Liver (tissue), 9 donors: Measurements from ENCODE around the gene SPAG17. TPM values are rescaled to one million over a fixed set of nuclear protein-coding genes. Genes with fewer than 3 reads are reported as not detected.

ENCODE experiments used
- DNase-seq: peaks from one replicate; pipeline ENCODE4 v3.0.0-alpha.2; 2017; ENCODE audit warnings: low spot score
- H3K27ac ChIP-seq, 2 donors: one replicate each; pipeline ENCODE4 v1.7.0; 2013; ENCODE audit warnings: inconsistent platforms in 2 of 2, low read length in 2 of 2, control low read depth in 1 of 2, low read depth in 1 of 2, mild to moderate bottlenecking in 1 of 2
- H3K27me3 ChIP-seq, 4 donors: one replicate each; pipeline versions ENCODE4 v1.6.1 to v1.7.0; 2013; ENCODE audit warnings: low read length in 3 of 4, inconsistent platforms in 1 of 4, mild to moderate bottlenecking in 1 of 4, moderate library complexity in 1 of 4; ENCODE audit not compliant: control insufficient read depth in 4 of 4, insufficient read depth in 4 of 4
- H3K36me3 ChIP-seq, 4 donors: one replicate each; pipeline versions ENCODE4 v1.6.1 to v1.7.0; 2013; ENCODE audit warnings: low read length in 3 of 4, mild to moderate bottlenecking in 3 of 4, low read depth in 1 of 4, moderate library complexity in 1 of 4; ENCODE audit not compliant: control insufficient read depth in 4 of 4, insufficient read depth in 3 of 4
- H3K4me1 ChIP-seq, 4 donors: one replicate each; pipeline versions ENCODE4 v1.6.1 to v1.7.0; 2013; ENCODE audit warnings: low read length in 3 of 4, mild to moderate bottlenecking in 3 of 4, moderate library complexity in 1 of 4; ENCODE audit not compliant: control insufficient read depth in 4 of 4, insufficient read depth in 4 of 4
- H3K4me3 ChIP-seq, 3 donors: one replicate each; pipeline versions ENCODE4 v1.6.1 to v1.7.0; 2013; ENCODE audit warnings: low read length in 3 of 3, control low read depth in 1 of 3, low read depth in 1 of 3, mild to moderate bottlenecking in 1 of 3
- H3K9ac ChIP-seq, 2 donors: one replicate each; pipeline ENCODE4 v1.7.0; 2013; ENCODE audit warnings: low read length in 2 of 2, mild to moderate bottlenecking in 2 of 2, moderate library complexity in 2 of 2, control low read depth in 1 of 2, low read depth in 1 of 2
- H3K9me3 ChIP-seq, 4 donors: one replicate each; pipeline versions ENCODE4 v1.6.1 to v1.7.0; 2013; ENCODE audit warnings: low read length in 3 of 4; ENCODE audit not compliant: control insufficient read depth in 4 of 4
- ATF3 ChIP-seq: IDR thresholded peaks from 2 replicates; pipeline ENCODE4 v1.6.1; 2016; ENCODE audit warnings: antibody characterized with exemption
- EGR1 ChIP-seq, 2 donors: IDR thresholded peaks; 2 replicates each; pipeline ENCODE4 v1.6.1; 2016 to 2018; ENCODE audit warnings: antibody characterized with exemption in 2 of 2, low read depth in 2 of 2
- FOXA1 ChIP-seq: IDR thresholded peaks from 2 replicates; pipeline ENCODE4 v1.6.1; 2016; ENCODE audit warnings: antibody characterized with exemption
- HNF4A ChIP-seq, 2 donors: conservative IDR thresholded peaks; 2 replicates each; pipeline ENCODE4 v1.6.1; 2016; ENCODE audit warnings: antibody characterized with exemption in 2 of 2, mild to moderate bottlenecking in 2 of 2
- HNF4G ChIP-seq: IDR thresholded peaks from 2 replicates; pipeline ENCODE4 v1.6.1; 2016; ENCODE audit warnings: antibody characterized with exemption
- JUND ChIP-seq, 2 donors: IDR thresholded peaks; 2 replicates each; pipeline ENCODE4 v1.6.1; 2016; ENCODE audit warnings: antibody characterized with exemption in 2 of 2
- NR2F2 ChIP-seq: IDR thresholded peaks from 2 replicates; pipeline ENCODE4 v1.6.1; 2016; ENCODE audit warnings: antibody characterized with exemption
- RAD21 ChIP-seq, 2 donors: IDR thresholded peaks; 2 replicates each; pipeline ENCODE4 v1.6.1; 2016; ENCODE audit warnings: antibody characterized with exemption in 2 of 2, mild to moderate bottlenecking in 2 of 2
- RXRA ChIP-seq, 2 donors: IDR thresholded peaks; 2 replicates each; pipeline ENCODE4 v1.6.1; 2017 to 2018; ENCODE audit warnings: antibody characterized with exemption in 2 of 2, mild to moderate bottlenecking in 1 of 2
- TAF1 ChIP-seq: conservative IDR thresholded peaks from 2 replicates; pipeline ENCODE4 v1.6.1; 2016; ENCODE audit warnings: antibody characterized with exemption, mild to moderate bottlenecking
- YY1 ChIP-seq: IDR thresholded peaks from 2 replicates; pipeline ENCODE4 v1.6.1; 2016; ENCODE audit warnings: antibody characterized with exemption, mild to moderate bottlenecking
- WGBS: extraction: QIAGEN DNeasy Blood & Tissue Kit; methylation state at CpG from one replicate; pipeline ENCODE4 v1.1.7; 2013; 5-methylcytosine and 5-hydroxymethylcytosine counted together
- polyA plus RNA-seq, 2 donors: library from polyadenylated mRNA; stranded (reverse) in 1 of 2; unstranded in 1 of 2; fragments of 200-250 nt in 1 of 2; fragments of >200 nt in 1 of 2; fragmentation: Nextera tagmentation in 1 of 2; extraction: Ambion mirVana in 1 of 2; gene quantifications; one replicate each; pipeline versions ENCODE4 v1.2.1 to v1.2.3, GENCODE V29; 2013 to 2015
- total RNA-seq, 2 donors: library from RNA; depleted of rRNA; stranded (reverse); fragments of >200 nt; gene quantifications; one replicate each; pipeline ENCODE4 v1.2.3, GENCODE V29; 2014
- TF ChIP-seq, protein P1 (sequence below): fragments of 150-350 bp; IDR thresholded peaks from 2 replicates; pipeline ENCODE4 v1.5.1; 2017; ENCODE audit warnings: improper control_type of control experiment, low read depth, low read length; ENCODE audit not compliant: missing input control
- TF ChIP-seq, protein P2 (sequence below): IDR thresholded peaks from 2 replicates; pipeline ENCODE4 v1.6.1; 2016; ENCODE audit warnings: antibody characterized with exemption
- TF ChIP-seq, protein P3 (sequence below): IDR thresholded peaks from 2 replicates; pipeline ENCODE4 v1.6.1; 2016; ENCODE audit warnings: antibody characterized with exemption, mild to moderate bottlenecking
- donor health status: healthy.
- donor health status: healthy.
- donor health status: healthy.
- donor health status: healthy.
- donor health status: healthy.

Gene SPAG17
- total and polyA plus RNA-seq, 4 donors: 0.17 to 0.75 TPM; not detected in 2

GRCh38 chr1:117967477-117967876 is 217.6 kb downstream of the SPAG17 start:
- Histone ChIP-seq H3K4me1 (no peaks in the 10 kb centered on the region), H3K9ac (no peak overlapping the region), H3K4me3 (no peak overlapping the region), H3K27me3 (no peaks in the 10 kb centered on the region), H3K27ac (no peak overlapping the region), H3K36me3 (peaks cover 0 to 5% (median 2%) of the 10 kb centered on the region in 4 donors), H3K9me3 (no peaks in the 10 kb centered on the region)
- WGBS: 71% methylated on average over 4 of the region's 4 CpGs
- no peak for DNase-seq
- no peak for TF ChIP-seq HNF4G

DNA sequence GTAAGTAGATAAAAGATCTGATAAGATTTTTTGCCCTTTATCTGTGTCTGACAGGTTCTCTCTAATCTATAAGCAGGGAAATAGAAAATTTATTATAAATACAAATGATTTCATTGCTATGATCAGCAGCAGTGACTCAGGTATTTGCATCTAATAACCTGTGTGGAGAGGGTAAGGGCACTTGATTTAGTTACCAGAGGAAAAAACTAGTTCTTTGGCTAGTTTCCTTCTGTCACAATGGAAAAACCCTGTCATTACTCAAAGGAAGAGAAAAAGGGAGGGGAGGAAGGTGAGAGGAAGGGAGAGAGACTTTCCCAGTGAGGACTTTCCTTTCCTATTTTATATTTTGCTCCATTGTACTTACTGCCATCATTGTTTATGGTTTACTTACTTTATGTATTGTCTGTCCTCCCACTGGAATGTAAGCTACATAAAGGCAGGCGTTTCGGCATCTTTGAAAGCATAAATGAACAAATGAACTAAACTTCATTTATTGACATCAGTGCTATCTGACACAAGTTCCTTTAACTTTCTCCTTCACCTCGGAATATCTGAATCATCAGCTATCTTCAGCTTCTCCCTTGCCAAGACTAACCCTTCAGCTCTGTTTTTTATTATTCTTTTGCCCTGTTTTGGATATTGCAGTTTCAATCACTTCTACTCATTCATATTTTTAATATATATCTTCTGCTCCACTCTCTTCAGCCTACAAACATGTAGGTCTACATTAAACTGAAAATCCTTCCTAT is 220.6 kb downstream of the SPAG17 start:
- H3K9ac ChIP-seq: no peak overlapping the region
- H3K4me3 ChIP-seq: no peak overlapping the region
- no peak for DNase-seq
- no peaks in the 10 kb centered on the region for H3K9me3 ChIP-seq
- no peak for TF ChIP-seq YY1
- TF ChIP-seq JUND (IDR thresholded peaks at IDR 0.05): no peak
- TF ChIP-seq, protein P1, sequence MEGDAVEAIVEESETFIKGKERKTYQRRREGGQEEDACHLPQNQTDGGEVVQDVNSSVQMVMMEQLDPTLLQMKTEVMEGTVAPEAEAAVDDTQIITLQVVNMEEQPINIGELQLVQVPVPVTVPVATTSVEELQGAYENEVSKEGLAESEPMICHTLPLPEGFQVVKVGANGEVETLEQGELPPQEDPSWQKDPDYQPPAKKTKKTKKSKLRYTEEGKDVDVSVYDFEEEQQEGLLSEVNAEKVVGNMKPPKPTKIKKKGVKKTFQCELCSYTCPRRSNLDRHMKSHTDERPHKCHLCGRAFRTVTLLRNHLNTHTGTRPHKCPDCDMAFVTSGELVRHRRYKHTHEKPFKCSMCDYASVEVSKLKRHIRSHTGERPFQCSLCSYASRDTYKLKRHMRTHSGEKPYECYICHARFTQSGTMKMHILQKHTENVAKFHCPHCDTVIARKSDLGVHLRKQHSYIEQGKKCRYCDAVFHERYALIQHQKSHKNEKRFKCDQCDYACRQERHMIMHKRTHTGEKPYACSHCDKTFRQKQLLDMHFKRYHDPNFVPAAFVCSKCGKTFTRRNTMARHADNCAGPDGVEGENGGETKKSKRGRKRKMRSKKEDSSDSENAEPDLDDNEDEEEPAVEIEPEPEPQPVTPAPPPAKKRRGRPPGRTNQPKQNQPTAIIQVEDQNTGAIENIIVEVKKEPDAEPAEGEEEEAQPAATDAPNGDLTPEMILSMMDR: no peak
- no peak for TF ChIP-seq HNF4A (conservative IDR thresholded peaks at IDR 0.05)
- TF ChIP-seq FOXA1: no peak
- TF ChIP-seq NR2F2: no peak
- TF ChIP-seq, protein P2, sequence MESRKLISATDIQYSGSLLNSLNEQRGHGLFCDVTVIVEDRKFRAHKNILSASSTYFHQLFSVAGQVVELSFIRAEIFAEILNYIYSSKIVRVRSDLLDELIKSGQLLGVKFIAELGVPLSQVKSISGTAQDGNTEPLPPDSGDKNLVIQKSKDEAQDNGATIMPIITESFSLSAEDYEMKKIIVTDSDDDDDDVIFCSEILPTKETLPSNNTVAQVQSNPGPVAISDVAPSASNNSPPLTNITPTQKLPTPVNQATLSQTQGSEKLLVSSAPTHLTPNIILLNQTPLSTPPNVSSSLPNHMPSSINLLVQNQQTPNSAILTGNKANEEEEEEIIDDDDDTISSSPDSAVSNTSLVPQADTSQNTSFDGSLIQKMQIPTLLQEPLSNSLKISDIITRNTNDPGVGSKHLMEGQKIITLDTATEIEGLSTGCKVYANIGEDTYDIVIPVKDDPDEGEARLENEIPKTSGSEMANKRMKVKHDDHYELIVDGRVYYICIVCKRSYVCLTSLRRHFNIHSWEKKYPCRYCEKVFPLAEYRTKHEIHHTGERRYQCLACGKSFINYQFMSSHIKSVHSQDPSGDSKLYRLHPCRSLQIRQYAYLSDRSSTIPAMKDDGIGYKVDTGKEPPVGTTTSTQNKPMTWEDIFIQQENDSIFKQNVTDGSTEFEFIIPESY: no peak
- WGBS: 94% methylated on average over 3 of the region's 3 CpGs
- H3K4me1 ChIP-seq: no peaks in the 10 kb centered on the region
- H3K27me3 ChIP-seq: no peaks in the 10 kb centered on the region
- peaks cover 0 to 27% (median 8%) of the 10 kb centered on the region in 4 donors for H3K36me3 ChIP-seq
- H3K27ac ChIP-seq: no peak overlapping the region

DNA sequence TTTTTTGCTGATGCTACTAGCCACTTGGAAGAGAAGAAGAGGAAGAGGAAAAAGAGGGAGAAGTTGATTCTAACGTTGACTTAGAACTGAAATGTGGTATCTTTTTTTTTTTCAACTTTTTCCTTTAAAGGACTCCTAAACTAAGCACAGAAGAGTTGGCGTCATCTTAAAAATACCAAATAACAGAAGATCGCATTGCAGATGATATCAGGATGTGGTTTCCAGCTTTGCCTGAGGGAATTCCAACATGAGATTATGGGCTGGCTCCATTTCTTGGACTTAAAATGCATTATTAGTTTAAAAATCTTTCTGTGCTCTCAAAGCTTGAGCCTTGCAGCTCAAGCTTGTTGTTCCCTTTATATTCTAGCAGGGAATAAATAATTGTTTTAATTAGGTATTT is 225.7 kb downstream of the SPAG17 start:
- Histone ChIP-seq H3K9ac (no peak overlapping the region), H3K4me3 (no peak overlapping the region), H3K27me3 (no peaks in the 10 kb centered on the region), H3K9me3 (no peaks in the 10 kb centered on the region), H3K4me1 (no peaks in the 10 kb centered on the region), H3K36me3 (peaks cover 0 to 68% (median 37%) of the 10 kb centered on the region in 4 donors), H3K27ac (no peak overlapping the region)
- WGBS: 89% methylated on average over 3 of the region's 3 CpGs
- no peak for DNase-seq
- TF ChIP-seq, protein P1: no peak
- no peak for TF ChIP-seq NR2F2
- TF ChIP-seq JUND (IDR thresholded peaks at IDR 0.05): no peak
- no peak for TF ChIP-seq EGR1 (IDR thresholded peaks at IDR 0.05; ENCODE audit: low read depth in 2 of 2)
- no peak for TF ChIP-seq RAD21 (IDR thresholded peaks at IDR 0.05)
- TF ChIP-seq, protein P3, sequence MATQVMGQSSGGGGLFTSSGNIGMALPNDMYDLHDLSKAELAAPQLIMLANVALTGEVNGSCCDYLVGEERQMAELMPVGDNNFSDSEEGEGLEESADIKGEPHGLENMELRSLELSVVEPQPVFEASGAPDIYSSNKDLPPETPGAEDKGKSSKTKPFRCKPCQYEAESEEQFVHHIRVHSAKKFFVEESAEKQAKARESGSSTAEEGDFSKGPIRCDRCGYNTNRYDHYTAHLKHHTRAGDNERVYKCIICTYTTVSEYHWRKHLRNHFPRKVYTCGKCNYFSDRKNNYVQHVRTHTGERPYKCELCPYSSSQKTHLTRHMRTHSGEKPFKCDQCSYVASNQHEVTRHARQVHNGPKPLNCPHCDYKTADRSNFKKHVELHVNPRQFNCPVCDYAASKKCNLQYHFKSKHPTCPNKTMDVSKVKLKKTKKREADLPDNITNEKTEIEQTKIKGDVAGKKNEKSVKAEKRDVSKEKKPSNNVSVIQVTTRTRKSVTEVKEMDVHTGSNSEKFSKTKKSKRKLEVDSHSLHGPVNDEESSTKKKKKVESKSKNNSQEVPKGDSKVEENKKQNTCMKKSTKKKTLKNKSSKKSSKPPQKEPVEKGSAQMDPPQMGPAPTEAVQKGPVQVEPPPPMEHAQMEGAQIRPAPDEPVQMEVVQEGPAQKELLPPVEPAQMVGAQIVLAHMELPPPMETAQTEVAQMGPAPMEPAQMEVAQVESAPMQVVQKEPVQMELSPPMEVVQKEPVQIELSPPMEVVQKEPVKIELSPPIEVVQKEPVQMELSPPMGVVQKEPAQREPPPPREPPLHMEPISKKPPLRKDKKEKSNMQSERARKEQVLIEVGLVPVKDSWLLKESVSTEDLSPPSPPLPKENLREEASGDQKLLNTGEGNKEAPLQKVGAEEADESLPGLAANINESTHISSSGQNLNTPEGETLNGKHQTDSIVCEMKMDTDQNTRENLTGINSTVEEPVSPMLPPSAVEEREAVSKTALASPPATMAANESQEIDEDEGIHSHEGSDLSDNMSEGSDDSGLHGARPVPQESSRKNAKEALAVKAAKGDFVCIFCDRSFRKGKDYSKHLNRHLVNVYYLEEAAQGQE: no peak
- no peak for TF ChIP-seq RXRA (IDR thresholded peaks at IDR 0.05)
- TF ChIP-seq, protein P2: no peak
- no peak for TF ChIP-seq YY1
- TF ChIP-seq ATF3: no peak
- TF ChIP-seq HNF4A (conservative IDR thresholded peaks at IDR 0.05): no peak
- TF ChIP-seq TAF1: no peak
